Smooth muscle cell (in vitro differentiated cells): Measurements from ENCODE around the gene CASQ1. TPM values are rescaled to one million over a fixed set of nuclear protein-coding genes. Genes with fewer than 3 reads are reported as not detected.

Experiments
- DNase-seq: peaks from one replicate; lab custom pipeline; 2025; ENCODE audit not compliant: unreplicated experiment; lab: John Stamatoyannopoulos, UW
- H2AFZ ChIP-seq: fragments of 200-600 bp; sonication (generic); 2 replicates; pipeline ENCODE4 v1.6.0; 2016; ENCODE audit warnings: antibody characterized with exemption, low read depth, mild to moderate bottlenecking
- H3F3A ChIP-seq: fragments of 200-600 bp; sonication (generic); 2 replicates; pipeline ENCODE4 v1.6.0; 2017; ENCODE audit warnings: antibody characterized with exemption, low read depth
- H3K27ac ChIP-seq: fragments of 200-600 bp; sonication (generic); 2 replicates; pipeline ENCODE4 v1.5.1; 2016; ENCODE audit warnings: low read depth, mild to moderate bottlenecking
- H3K27me3 ChIP-seq: fragments of 200-600 bp; sonication (generic); 2 replicates; pipeline ENCODE4 v1.6.1; 2016; ENCODE audit warnings: low read depth, mild to moderate bottlenecking
- H3K36me3 ChIP-seq: fragments of 200-600 bp; sonication (generic); 2 replicates; pipeline ENCODE4 v1.5.1; 2016; ENCODE audit warnings: low read depth
- H3K4me1 ChIP-seq: fragments of 200-600 bp; sonication (generic); 2 replicates; pipeline ENCODE4 v1.5.1; 2016; ENCODE audit warnings: low read depth
- H3K4me2 ChIP-seq: fragments of 200-600 bp; sonication (generic); 2 replicates; pipeline ENCODE4 v1.6.0; 2016; ENCODE audit warnings: mild to moderate bottlenecking
- H3K4me3 ChIP-seq: fragments of 200-600 bp; sonication (generic); 2 replicates; pipeline ENCODE4 v1.5.1; 2016; ENCODE audit warnings: mild to moderate bottlenecking
- H3K79me2 ChIP-seq: fragments of 200-600 bp; sonication (generic); 2 replicates; pipeline ENCODE4 v1.6.0; 2016; ENCODE audit warnings: low read depth, mild to moderate bottlenecking
- H3K9ac ChIP-seq: fragments of 200-600 bp; sonication (generic); 2 replicates; pipeline ENCODE4 v1.6.0; 2016; ENCODE audit warnings: low read depth
- H3K9me3 ChIP-seq: fragments of 200-600 bp; sonication (generic); replicated peaks from 2 replicates; pipeline ENCODE4 v1.5.1; 2016; ENCODE audit warnings: low read depth
- H4K20me1 ChIP-seq: fragments of 200-600 bp; sonication (generic); 2 replicates; pipeline ENCODE4 v1.6.0; 2016; ENCODE audit warnings: low read depth
- CTCF ChIP-seq: fragments of 200-600 bp; sonication (generic); IDR thresholded peaks from 2 replicates; pipeline ENCODE4 v1.5.1; 2017; ENCODE audit warnings: borderline replicate concordance, mild to moderate bottlenecking, antibody characterized with exemption; ENCODE audit not compliant: insufficient read depth, poor library complexity, severe bottlenecking
- WGBS: methylation state at CpG from one replicate; pipeline ENCODE4 v1.1.7; 2016; ENCODE audit warnings: low lambda C conversion rate; 5-methylcytosine and 5-hydroxymethylcytosine counted together
- polyA plus RNA-seq: library from polyadenylated mRNA; unstranded; fragments of >200 nt; fragmentation: Nextera tagmentation; extraction: Ambion mirVana; gene quantifications from 2 replicates; pipeline ENCODE4 v1.2.1, GENCODE V29; 2016
- total RNA-seq: library from RNA; depleted of rRNA; stranded (reverse); fragments of >200 nt; gene quantifications from 2 replicates; pipeline ENCODE4 v1.2.3, GENCODE V29; 2014

CASQ1 gene
- total RNA-seq: 0.36 TPM in 1 of 2 replicates, not detected in the other
- 0.48 TPM in 1 of 2 replicates, not detected in the other for polyA plus RNA-seq

- Histone ChIP-seq H3K4me1 (peaks cover 10% of the 10 kb centered on the region), H3K4me3 (no peak within 1 kb of the TSS), H2AFZ (no peak within 1 kb of the TSS), H3K9me3 (no peaks in the 10 kb centered on the region), H4K20me1 (no peaks in the 10 kb centered on the region), H3K27me3 (no peaks in the 10 kb centered on the region), H3K9ac (no peak within 1 kb of the TSS), H3F3A (no peaks in the 10 kb centered on the region), H3K36me3 (no peaks in the 10 kb centered on the region), H3K4me2 (no peak within 1 kb of the TSS), H3K79me2 (no peaks in the 10 kb centered on the region), H3K27ac (no peak within 1 kb of the TSS)
- TF ChIP-seq CTCF: no peak
- WGBS: 72% methylated on average over 15 of the region's 15 CpGs
- no peak for DNase-seq
Measured at GRCh38 chr1:160189649-160190625, at the start of gene CASQ1. Gene CASQ1, plus strand, starts transcription at chr1:160190575. Its CDS starts 177 bp downstream, at chr1:160190752.

GRCh38 chr1:160143695-160144094 lies 46.7 kb upstream of the CASQ1 start:
- no peak for DNase-seq
- no peaks in the 10 kb centered on the region for H4K20me1 ChIP-seq
- no peak overlapping the region for H3K4me3 ChIP-seq
- WGBS: 59% methylated on average over 1 of the region's 1 CpG
- H2AFZ ChIP-seq: no peak overlapping the region
- no peaks in the 10 kb centered on the region for H3K36me3 ChIP-seq
- no peaks in the 10 kb centered on the region for H3K4me1 ChIP-seq
- no peaks in the 10 kb centered on the region for H3K79me2 ChIP-seq
- TF ChIP-seq CTCF: no peak
- H3K4me2 ChIP-seq: no peak overlapping the region
- H3F3A ChIP-seq: no peaks in the 10 kb centered on the region
- no peaks in the 10 kb centered on the region for H3K27me3 ChIP-seq
- H3K9me3 ChIP-seq: no peaks in the 10 kb centered on the region
- H3K27ac ChIP-seq: no peak overlapping the region
- H3K9ac ChIP-seq: no peak overlapping the region

GRCh38 chr1:160144921-160145320 lies 45.5 kb upstream of the CASQ1 start:
- Histone ChIP-seq H4K20me1 (no peaks in the 10 kb centered on the region), H3K9me3 (no peaks in the 10 kb centered on the region), H3K4me3 (no peak overlapping the region), H3K27me3 (no peaks in the 10 kb centered on the region), H3F3A (no peaks in the 10 kb centered on the region), H2AFZ (no peak overlapping the region), H3K27ac (no peak overlapping the region), H3K36me3 (no peaks in the 10 kb centered on the region), H3K9ac (no peak overlapping the region), H3K4me1 (no peaks in the 10 kb centered on the region), H3K4me2 (no peak overlapping the region), H3K79me2 (no peaks in the 10 kb centered on the region)
- no peak for TF ChIP-seq CTCF
- 45% methylated on average over 4 of the region's 4 CpGs for WGBS
- DNase-seq: no peak

- Histone ChIP-seq H3K4me1 (no peaks in the 10 kb centered on the region), H3K9me3 (no peaks in the 10 kb centered on the region), H3K4me3 (no peak overlapping the region), H3K79me2 (no peaks in the 10 kb centered on the region), H3K4me2 (no peak overlapping the region), H2AFZ (no peak overlapping the region), H3K36me3 (no peaks in the 10 kb centered on the region), H3K27ac (no peak overlapping the region), H3F3A (no peaks in the 10 kb centered on the region), H4K20me1 (no peaks in the 10 kb centered on the region), H3K9ac (no peak overlapping the region), H3K27me3 (no peaks in the 10 kb centered on the region)
- WGBS: 94% methylated on average over 14 of the region's 14 CpGs
- no peak for DNase-seq
- TF ChIP-seq CTCF: no peak
Measured at GRCh38 chr1:160146107-160146506, 44.3 kb upstream of the CASQ1 start.
